Activated CD8-positive, alpha-beta memory T cell treated with anti-CD3 and anti-CD28 coated beads, Interleukin-2, amount 50 U/mL, for 1 hour (primary cell): Measurements from ENCODE around the gene ZNF662.
A peak's percentile ranks its signal among the peaks of the same experiment; 100 is the strongest.
"Not testable (repeated sequence)": the region's sequence is repeated elsewhere in the genome, so short reads cannot be mapped to it uniquely, and the experiment has no call there.

Experiments
- DNase-seq: peaks from one replicate; pipeline ENCODE4 v3.0.0-alpha.2; 2020; ENCODE audit errors: extremely low read depth

The ZNF662 gene

DNA sequence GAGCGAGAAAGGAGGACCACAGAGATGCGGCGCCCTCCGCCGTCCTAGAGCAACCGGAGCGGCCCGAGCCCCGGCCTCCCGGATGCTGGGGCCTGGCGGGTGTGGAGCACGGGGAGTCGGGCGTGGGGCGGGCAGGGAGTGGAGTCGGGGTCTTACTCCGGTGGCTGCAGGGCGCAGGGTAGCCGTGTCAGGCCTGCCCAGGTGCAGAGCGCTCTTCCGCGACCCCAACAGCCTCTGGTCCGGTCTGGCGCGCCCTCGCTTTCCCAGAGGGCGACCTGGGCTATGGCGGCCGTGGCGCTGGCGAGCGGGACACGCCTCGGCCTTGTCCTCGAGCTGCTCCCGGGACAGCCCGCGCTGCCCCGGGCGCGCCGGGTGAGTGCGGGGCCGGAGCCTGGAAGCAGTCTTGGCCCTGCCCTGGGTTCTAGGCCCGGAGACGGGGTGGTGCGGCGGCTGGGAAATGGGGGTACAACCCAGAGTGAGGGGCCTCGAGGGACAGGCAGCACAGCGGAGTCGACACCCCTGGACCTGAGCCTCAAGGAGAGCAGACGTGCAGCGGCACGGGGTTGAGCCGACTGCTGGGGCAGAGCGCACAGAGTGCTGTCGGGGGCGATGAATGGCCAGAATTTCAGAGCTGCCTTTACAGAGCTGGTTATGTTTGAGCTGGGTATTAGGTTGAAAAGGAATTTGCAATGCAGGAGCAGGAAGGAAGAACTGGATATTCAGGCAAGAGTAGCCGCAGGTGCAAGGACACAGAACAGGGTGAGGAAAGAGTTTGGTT, at the start of gene ZNF662:
TSS of gene ZNF662 (plus strand) at position 73 of the 778 bp plus-strand sequence. CDS start 1,973 bp downstream, outside the sequence.
- DNase-seq: no peak

DNA sequence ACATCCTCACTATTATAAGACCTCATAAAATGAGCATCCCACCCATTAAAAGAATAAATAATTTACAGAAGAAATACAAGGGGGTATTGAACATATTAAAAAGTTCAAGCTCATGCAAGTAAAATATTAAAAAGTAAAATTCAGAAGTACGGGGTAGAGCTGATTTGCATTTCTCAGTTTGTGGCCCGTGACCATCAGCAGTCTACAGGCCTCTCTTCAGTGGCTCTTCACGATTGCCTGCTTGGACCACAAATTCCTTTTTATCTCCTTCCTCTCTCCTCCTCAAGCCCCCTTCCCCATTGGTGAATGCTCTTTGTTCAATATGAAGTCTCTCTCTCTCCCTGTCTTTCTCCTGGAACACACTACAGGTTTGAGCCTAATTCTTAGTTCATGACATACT, 49.4 kb upstream of the ZNF662 start:
- no peak for DNase-seq

DNA sequence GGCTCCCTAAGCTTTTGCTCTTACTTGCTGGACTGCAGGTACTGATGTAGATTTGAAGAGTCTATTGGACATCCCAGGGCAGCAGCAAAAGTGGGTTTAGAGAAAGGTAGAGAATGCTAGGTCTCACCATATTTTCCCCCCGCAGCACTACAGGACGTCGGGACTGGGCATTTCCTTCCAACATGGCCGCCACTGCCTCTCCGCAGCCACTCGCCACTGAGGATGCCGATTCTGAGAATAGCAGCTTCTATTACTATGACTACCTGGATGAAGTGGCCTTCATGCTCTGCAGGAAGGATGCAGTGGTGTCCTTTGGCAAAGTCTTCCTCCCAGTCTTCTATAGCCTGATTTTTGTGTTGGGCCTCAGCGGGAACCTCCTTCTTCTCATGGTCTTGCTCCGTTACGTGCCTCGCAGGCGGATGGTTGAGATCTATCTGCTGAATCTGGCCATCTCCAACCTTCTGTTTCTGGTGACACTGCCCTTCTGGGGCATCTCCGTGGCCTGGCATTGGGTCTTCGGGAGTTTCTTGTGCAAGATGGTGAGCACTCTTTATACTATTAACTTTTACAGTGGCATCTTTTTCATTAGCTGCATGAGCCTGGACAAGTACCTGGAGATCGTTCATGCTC, 41.5 kb upstream of the ZNF662 start:
- DNase-seq: no peak

DNA sequence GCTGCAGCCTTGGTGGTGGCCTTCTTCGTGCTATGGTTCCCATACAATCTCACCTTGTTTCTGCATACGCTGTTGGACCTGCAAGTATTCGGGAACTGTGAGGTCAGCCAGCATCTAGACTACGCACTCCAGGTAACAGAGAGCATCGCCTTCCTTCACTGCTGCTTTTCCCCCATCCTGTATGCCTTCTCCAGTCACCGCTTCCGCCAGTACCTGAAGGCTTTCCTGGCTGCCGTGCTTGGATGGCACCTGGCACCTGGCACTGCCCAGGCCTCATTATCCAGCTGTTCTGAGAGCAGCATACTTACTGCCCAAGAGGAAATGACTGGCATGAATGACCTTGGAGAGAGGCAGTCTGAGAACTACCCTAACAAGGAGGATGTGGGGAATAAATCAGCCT, 40.7 kb upstream of the ZNF662 start:
- no peak for DNase-seq

DNA sequence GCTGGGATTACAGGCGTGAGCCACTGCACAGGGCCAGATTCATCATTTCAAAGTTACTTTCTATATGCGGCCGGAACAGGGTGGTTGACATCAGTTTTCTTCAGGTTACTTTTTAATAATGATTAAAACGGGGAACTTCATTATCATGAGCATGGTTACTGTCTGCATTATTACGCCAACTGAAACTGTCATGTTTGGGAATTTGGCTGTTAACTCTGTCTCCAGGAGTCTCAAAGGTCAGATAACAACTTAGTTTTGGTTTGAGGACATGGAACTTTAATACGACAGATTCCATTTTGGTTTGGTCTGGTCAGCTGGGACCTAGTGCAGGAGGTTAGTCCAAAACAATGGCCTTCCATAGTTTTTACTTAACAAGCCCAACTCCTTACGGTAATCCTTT, 38.8 kb upstream of the ZNF662 start:
- DNase-seq: no peak

DNA sequence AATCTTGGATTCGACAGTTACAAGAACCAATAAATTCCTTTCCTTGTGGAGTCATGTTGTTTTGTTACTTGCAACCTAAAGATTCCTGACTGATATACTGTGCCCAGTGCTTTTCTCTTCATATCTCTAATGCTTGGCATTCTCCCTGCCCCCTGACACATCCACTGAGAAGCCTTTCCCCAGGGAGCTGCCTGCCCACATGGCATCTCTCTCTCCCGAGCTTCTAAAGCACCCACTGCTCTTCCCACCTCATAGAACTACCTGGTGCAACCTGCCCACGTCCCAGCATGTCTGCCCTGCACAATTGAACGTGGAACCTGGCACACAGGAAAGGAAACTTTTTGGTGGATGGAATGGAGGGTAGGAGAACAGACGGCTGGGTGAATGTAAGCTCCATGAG, 37.1 kb upstream of the ZNF662 start:
- no peak for DNase-seq

DNA sequence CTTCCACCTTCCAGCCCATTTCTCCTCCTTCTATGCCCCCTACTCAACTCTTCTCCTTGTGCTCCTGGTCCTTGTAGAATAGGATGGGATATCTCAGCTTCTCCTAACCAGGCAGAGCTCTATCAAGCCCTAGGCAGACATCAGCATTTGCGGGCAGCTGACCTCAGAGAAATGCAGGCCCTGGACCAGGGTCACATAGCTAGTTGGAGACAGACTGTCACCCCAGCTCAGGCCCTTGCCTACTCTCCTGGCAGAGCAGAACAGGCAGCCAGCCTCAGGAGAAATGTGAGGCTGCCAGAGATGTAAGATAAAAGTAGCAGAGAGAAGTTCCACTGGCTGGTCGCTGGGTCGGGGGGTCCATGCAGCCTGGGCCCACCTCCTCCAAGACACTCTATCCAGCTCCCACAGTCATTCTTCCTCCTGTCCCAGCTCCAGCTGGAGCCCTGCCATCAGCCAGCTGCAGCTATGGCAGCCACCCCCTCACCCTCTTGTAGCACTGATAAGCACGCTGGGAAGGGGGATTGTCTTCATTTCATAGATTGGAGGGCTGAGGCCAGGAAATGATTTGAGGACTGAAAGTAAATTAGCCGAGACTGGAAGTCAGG, 34.2 kb upstream of the ZNF662 start:
- DNase-seq: no peak

DNA sequence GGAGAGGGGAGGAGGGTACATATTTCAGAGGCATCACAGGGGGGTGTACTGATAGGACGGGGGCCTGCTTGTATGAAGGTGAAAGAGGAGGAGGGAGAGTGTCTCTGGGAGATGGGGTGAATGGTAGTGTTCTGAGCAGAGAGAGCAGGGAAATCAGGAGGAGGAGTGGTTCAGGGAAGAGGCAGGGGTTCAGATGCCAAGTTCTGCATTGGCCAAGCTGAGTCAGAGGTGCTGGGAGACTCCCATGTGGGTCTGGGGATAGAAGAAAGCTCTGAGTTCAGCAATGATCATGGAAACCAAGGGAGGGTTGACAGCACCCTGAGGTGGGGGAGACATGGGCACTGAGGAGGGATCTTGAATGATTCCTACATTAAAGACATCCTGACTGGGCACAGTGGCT, 33.2 kb upstream of the ZNF662 start:
- DNase-seq: no peak

DNA sequence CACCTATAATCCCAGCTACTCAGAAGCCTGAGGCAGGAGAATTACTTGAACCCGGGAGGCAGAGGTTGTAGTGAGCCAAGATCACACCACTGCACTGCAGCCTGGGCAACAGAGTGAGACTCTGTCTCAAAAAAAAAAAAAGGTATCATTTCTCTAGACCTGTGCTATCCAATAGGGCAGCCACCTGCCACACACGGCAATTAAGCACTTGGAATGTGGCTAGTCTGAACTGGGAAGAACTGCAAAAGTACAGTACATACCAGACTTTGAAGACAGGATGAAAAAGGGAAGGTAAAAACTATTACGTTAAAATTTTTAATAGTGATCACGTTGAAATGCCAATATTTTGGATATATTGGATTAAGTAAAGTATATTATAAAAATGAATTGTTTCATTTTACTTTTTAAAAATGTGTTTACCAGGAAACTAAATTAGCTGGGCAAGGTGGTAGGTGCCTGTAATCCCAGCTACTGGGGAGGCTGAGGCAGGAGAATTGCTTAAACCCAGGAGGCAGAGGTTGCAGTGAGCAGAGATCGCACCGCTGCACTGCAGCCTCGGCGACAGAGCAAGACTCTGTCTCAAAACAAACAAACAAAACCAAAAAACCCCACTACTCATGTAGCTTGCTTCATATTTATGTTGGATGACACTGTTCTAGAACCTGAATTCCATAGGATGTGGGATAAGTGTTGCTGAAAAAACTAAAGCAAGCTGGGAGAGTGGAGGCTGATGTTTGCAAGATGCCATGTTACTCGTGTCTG, 32.5 kb upstream of the ZNF662 start:
- no peak for DNase-seq

DNA sequence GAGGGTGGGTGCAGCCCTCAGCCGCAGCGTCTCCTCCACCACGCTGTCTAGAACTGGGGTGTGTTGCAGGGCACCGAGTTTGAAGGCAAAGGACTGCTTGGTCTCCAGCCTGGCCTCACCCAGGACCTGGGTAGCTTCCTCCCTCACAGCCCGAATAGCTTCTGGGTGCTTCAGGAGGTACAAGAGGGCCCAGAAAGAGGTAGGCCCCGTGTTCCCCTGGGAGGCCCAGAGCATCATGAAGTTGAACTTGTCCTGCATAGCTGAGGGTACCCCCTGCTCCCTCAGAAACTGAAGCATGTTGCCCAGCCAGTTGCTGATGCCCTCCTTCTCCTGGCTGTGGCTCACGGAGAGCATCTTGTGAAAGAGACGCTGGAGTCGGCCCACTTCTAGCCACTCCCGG, 31.2 kb upstream of the ZNF662 start:
- DNase-seq: no peak

DNA sequence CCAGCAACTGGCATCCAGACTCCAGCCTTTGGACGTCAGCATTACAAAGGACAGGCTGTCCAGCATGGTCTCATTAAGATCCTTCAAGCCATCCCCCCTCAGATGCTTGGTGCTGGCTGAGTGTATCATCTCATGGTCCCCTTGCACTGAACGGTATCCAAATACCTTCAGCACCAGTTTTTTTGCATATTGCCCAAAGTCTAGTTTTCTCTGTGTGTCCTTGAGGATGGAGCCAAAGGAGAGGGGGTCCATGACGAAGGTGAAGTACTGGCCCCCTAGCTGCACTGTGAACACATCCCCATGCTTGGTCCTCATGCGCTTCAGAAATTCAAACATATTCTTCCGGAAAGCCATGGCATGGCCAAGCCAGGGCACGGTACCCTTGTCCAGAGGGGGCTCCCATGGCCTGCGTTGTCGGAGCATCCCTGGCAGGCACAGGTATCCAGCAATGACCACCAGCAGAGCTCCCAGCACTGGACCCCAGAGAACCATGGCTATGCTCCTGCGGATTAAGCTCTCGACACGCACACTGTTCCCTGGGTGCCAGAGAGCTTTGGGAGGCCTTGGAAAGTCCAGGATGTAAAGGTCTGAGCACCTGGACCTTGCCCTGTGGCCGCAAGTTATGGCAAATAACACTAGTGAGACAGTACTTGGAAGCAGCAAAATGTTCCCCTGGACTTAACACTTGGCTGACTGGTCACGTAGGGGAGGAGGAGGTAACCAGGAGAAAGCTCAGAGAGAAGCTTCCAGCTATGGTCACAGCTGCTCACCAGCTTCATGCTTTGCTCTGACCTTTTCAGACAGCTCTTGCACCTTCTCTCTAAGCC, 30.4 kb upstream of the ZNF662 start, which contains the start of gene CYP8B1:
TSS of gene CYP8B1 (minus strand) at position 555 of the 827 bp plus-strand sequence. CDS start at position 492, 63 bp downstream.
- no peak for DNase-seq

DNA sequence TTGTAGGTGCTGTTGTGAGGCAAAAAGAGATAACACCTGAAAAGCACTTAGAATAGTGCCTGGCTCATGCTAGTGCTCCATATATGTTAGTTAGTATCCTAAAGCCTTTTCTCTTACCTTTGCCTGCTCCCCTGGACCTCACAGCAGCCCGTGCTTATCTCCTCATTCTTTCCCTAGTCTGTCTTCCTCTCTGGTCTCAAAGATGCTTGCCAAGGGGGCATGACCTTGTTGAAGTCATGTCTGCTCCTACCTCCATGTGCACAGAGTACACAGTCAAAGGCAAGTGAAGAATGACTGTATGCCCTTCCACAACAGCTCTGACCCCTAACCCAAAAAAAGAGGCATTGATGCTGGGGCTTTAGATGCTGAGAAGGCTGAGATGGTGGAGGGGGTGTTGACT, 29.5 kb upstream of the ZNF662 start:
- DNase-seq: no peak

DNA sequence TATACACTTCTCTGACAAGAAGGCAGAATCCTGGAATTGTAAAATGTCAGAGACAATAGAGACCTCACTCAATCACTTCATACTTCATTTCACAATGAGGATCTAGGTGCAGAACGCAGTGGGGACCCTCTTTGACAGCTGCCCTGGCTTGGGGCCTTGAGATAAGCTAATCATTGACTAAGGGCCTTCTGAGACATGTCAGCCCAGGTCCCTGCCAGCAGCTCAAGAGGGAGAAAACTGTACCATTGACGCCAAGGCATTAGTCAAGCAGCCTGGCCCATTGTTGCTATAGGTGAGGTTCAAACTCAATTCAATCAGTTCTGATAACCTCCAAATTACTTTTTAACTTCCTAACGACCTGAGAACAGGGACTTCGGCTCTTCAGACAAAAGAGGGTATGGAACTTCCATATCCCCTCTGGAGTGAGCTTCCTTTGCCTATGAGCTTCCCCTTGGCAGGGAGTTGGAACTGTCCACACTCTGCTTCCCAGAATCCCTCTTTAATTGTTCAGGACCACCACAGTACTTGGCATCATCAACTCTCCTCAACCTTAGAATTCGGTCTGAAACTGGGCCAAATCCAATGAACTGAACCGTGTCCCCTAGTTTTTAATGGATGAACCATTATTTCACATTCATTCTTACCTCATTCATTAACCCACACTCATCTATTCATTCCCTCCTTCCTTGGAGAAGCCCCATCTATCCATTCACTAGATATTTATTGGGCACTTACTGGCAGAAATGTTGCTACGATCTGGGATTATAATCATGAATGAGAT, 28.8 kb upstream of the ZNF662 start:
- no peak for DNase-seq

DNA sequence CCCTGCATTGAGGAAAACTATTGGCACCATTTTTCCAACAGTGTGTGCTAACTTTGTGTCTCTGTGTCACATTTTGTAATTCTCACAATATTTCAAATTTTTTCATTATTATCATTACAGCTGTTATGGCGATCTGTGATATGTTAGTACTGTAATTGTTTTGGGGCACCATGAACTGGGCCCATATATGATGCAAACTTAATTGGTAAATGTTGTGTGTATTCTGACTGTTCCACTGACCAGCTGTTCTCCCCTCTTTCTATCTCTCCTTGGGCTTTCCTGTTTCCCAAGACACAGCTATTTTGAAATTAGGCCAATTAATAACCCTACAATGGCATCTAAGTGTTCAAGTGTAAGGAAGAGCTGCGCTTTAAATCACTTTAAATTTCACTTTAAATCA, 28.1 kb upstream of the ZNF662 start:
- no peak for DNase-seq

DNA sequence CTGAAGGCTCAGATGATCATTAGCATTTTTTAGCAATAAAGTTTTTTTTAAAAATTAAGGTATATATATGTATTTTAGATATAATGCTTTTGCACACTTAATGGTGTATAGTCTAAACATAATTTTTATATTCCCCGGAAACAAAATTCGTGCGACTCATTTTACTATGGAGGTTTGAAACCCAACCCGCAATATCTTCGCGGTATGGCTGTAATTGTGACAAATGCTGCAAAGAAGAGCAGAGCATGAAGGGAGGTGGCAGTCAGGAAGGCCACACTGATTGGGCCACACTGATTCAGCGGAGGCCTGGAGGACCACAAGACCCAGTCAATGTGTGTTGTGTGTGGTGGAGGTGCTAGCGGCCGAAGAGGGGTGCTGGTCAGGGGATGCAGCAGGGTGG, 25.8 kb upstream of the ZNF662 start:
- DNase-seq: no peak

DNA sequence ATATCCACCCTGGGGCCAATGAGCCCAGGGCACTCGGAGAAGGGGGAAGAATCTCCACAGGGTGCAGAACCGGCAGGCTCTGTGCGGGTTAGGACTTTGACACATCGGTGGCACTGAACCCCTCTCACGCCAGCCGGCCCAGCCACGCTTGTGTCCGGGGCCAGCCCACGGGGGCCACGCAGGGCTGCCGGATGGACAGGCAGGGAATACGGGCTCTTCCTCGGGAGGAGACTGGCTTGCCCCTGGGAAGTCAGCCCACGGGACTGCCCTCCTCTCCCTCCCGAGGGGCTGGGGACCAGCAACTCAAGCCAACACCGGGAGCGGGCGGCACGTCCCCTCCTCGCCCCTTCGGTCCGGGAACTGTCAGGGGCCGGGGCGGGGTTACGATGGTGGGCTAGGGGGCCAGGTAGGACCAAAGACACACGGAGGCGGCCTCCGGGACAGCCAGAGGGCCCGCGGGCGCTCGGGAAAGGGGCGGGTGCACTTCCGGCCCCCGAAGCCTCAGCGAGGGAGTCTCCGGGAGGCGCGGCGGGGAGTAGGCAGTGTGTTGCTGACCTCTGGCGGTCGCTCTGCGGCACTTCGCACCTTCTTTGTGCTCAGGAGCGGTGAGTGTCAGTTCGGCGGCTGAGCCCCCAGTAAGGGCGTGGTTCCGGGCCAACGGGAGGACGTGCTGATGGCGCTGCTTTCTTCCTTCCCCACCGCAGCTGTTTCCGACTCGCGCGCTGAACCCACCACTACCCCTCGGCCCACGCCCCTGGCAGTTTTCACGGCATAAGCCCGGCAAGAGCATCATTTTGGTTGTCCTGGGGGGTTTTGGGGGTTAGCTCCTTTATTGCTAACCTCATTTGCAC, 25.1 kb upstream of the ZNF662 start:
- peak; percentile 79 for DNase-seq

DNA sequence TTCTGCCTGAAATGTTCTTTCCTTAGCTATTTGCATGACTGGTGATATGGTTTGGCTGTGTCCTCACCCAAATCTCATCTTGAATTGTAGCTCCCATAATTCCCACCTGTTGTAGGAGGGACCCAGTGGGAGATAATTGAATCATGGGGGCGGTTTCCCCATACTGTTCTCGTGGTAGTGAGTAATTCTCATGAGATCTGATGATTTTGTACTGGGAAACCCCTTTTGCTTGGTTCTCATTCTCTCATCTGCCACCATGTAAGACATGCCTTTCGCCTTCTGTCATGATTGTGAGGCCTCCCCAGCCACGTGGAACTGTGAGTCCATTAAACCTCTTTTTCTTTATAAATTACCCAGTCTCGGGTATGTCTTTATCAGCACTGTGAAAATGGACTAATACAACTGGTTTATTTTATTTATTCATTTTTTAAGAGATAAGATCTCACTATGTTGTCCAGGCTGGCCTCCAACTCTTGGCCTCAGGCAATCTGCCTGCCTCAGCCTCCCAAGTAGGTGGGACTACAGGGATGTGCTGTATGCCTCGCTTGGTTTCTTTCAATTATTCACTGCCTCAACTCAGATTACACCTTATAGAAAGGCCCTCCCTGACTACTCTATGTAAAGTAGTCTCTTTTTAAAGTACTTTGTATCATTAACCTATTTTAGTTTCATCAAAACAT, 22.6 kb upstream of the ZNF662 start:
- DNase-seq: not testable (repeated sequence)

DNA sequence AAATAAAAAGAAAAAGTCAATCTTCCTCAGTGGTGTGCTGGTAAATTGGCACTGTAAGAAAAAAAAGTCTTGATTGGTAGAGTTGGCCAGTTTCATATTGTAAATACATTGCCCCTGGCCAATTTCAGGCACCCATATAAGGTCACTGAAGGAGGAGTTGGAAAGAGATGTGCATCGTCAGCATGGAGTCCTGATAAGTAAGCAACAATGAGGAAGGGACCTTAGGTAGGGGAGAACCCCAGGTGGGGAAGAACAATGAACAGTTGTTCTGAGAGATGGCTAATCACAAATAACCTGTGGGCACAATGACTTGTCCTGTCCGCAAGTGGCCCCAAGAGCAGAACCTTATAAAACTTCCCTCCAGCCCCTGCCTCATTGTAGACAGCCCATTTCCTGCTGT, 21.6 kb upstream of the ZNF662 start:
- DNase-seq: no peak

DNA sequence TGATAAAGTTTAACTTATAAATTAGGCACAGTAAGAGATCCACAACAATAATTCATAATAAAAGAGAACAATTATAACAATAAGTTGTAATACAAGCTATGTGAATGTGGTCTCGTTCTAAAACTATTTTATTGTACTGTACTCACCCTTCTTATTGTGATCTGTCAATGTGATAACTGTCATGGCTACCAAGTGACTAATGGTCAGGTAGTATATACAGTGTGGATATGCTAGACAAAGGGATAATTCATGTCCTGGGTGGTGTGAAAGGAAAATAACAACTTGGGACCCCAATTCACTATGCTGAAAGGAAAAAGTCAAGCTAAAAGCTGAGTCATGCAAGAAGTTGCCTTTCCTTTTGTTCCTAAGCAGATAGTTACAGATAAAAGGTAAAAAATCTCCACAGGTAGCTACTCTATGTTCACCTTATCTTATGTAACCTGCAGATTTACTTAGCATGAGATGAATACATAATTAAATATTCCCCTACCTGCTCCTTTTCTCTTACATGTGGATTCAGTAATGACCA, 19.6 kb upstream of the ZNF662 start:
- DNase-seq: no peak
